Right renal pelvis (tissue), 4 donors: ENCODE data around the gene MAP3K13. TPM values are rescaled to one million over a fixed set of nuclear protein-coding genes. Genes with fewer than 3 reads are reported as not detected.

Experiments
- DNase-seq, 4 donors: peaks; one replicate each; pipeline ENCODE4 v3.0.0-alpha.2; 2013; ENCODE audit warnings: low read depth in 4 of 4, low spot score in 3 of 4, missing footprints in 1 of 4
- polyA plus RNA-seq, 4 donors: library from polyadenylated mRNA; unstranded; fragments of 120-200 nt; gene quantifications; one replicate each; pipeline ENCODE4 v1.2.1, GENCODE V29; 2013; ENCODE audit not compliant: insufficient read length in 4 of 4

Gene MAP3K13
- polyA plus RNA-seq = 10 to 100 TPM; 45.6 to 59.5 (median 54.3) TPM

GRCh38 chr3:185362850-185363661, at the start of gene MAP3K13:
Gene MAP3K13 (plus strand): TSS chr3:185363136. CDS start chr3:185428582, 65,446 bp downstream.
- peak; percentile 63 to 83 (median 80) for DNase-seq

- no peak for DNase-seq
Observed at GRCh38 chr3:185313693-185314246, 49.2 kb upstream of the MAP3K13 start.

- no peak for DNase-seq
Observed at GRCh38 chr3:185316740-185317412, 46.1 kb upstream of the MAP3K13 start.

- DNase-seq = no peak
Observed at GRCh38 chr3:185317674-185318073, 45.3 kb upstream of the MAP3K13 start.

GRCh38 chr3:185318141-185318540, 44.8 kb upstream of the MAP3K13 start:
- DNase-seq = no peak

GRCh38 chr3:185319801-185320200, 43.1 kb upstream of the MAP3K13 start:
- DNase-seq = no peak

- no peak for DNase-seq
Observed at GRCh38 chr3:185320949-185321348, 42.0 kb upstream of the MAP3K13 start.

GRCh38 chr3:185322101-185322719, 40.7 kb upstream of the MAP3K13 start:
- DNase-seq = no peak

- DNase-seq = no peak
Observed at GRCh38 chr3:185325946-185326791, 36.8 kb upstream of the MAP3K13 start.

GRCh38 chr3:185327062-185327461, 35.9 kb upstream of the MAP3K13 start:
- DNase-seq = no peak

GRCh38 chr3:185328324-185329004, 34.5 kb upstream of the MAP3K13 start:
- no peak for DNase-seq

- no peak for DNase-seq
Observed at GRCh38 chr3:185330238-185330637, 32.7 kb upstream of the MAP3K13 start.

GRCh38 chr3:185330644-185331043, 32.3 kb upstream of the MAP3K13 start:
- DNase-seq = no peak

- no peak for DNase-seq
Observed at GRCh38 chr3:185332026-185332735, 30.8 kb upstream of the MAP3K13 start.

- DNase-seq = no peak
Observed at GRCh38 chr3:185335799-185336198, 27.1 kb upstream of the MAP3K13 start.

- no peak for DNase-seq
Observed at GRCh38 chr3:185337231-185337816, 25.6 kb upstream of the MAP3K13 start.

GRCh38 chr3:185339945-185340344, 23.0 kb upstream of the MAP3K13 start:
- no peak for DNase-seq

- DNase-seq = no peak
Observed at GRCh38 chr3:185340751-185341150, 22.2 kb upstream of the MAP3K13 start.
